G401.6 (cell line): ENCODE results near the gene RNF4.
"Not testable (repeated sequence)": the region's sequence is repeated elsewhere in the genome, so short reads cannot be mapped to it uniquely, and the experiment has no call there.

Experiments used
- FAIRE-seq: peaks from 2 replicates; lab custom pipeline; 2012; peaks lifted over from hg19 to GRCh38; lab: Jason Lieb, UNC

Gene RNF4

GRCh38 chr4:2458546-2459491, 10.1 kb upstream of the RNF4 start:
- FAIRE-seq, result no peak

GRCh38 chr4:2459589-2460349, 9.1 kb upstream of the RNF4 start:
- FAIRE-seq, result no peak

DNA sequence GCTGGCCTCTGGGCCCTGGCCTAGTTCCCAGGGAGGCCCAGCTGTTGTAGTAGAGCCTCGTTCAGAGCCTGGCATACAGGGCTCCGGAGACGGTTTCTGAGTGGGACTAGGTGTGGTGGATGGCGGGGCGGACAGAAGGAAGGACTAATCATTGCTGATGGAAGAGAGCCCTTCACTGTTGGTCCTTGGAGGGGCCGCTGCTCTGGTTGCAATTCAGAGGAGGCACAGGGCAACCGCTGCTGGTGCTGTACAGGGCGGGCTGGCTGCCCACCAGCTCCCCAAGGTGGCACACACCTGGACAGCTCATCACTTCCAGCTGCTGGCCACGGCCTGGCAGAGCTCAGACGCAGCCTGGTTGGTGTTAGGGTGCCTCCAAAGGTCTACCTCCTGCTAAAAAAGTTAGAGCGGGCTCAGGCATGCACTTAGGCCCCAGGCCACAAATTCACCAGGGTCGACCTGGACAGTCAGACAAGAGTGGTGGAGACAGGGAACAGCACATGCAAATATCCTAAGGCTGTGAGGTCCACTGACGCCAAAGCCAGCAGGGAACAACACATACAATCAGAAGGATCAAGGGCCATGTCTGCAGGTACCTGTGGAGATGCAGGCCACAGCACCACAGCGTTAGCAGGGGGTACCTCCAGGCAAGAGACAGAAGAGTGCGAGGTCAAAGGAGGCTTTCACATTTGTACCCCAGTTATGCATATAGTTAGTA, 7.5 kb upstream of the RNF4 start:
- no peak for FAIRE-seq

DNA sequence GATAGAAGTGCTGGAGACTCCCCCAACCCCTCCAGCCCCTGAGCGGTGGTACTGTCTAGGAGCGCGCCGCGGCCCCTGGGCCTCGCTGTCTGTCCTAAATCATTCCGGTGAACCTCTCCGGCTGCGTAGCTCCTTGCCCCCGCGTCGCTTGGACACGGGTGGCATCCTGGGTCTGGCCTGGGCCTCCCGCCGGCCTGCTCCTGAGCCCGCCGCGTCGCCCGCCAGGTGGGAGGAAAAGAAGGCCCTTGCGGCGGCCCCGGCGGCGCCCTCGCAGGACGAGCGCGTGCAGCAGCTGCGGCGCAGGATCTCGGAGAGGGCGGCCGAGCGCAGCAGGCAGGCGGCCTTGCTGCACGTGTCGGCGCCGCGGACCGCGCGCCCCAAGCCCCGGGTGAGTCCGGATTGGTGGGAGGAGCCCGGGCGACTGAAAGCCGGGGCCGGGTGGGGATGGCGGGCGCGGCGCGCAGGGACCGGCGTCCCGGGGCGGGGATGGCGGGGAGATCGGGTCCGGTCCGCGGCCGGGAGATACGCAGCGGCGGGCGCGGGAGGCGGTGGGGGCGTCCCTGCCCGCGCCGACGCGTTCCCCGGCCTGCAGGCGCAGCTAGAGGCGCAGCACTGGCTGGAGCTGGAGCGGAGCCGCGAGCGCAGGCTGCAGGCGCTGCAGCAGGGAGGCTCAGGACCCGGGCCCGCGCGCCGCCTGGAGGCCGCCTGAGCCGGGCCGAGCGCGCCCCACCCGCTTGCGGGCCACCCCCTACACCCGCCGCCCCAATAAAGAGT, 6.5 kb upstream of the RNF4 start:
- no peak for FAIRE-seq

GRCh38 chr4:2462992-2463762, 5.7 kb upstream of the RNF4 start:
- no peak for FAIRE-seq

- no peak for FAIRE-seq
Measured at GRCh38 chr4:2465032-2465431, 3.9 kb upstream of the RNF4 start.

GRCh38 chr4:2465544-2465943, 3.4 kb upstream of the RNF4 start:
- FAIRE-seq, result not testable (repeated sequence)

GRCh38 chr4:2469192-2469984, 482 bp downstream of the RNF4 start:
- no peak for FAIRE-seq

DNA sequence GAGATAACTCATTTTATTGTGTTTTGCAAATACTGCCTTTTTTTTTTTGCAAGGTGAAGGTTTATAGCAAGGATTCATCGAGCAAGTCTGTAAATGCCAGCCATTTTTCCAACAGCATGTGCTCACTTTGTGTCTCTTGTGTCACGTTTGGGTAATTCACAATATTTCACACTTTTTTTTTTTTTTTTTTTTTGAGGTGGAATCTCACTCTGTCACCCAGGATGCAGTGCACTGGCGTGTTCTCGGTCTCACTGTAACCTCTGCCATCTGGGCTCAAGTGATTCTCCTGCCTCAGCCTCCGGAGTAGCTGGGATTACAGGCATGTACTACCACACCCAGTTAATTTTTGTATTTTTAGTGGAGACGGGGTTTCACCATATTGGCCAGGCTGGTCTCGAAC, 1.9 kb downstream of the RNF4 start:
- no peak for FAIRE-seq

DNA sequence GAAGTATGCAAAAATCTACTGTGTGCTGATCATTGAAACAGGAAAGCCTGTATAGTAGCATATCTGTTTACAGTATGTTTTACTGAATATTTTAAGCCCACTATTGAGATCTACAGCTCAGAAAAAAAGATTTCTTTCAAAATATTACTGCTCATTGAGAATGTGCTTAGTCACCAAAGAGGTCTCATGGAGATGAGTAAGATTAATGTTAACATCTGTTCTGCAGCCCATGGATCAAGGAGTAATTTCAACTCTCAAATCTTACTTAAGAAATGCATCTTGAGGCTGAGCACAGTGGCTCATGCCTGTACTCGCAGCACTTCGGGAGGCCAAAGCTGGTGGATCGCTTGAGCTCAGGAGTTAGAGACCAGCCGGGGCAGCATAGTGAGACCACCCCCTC, 3.3 kb downstream of the RNF4 start:
- no peak for FAIRE-seq

GRCh38 chr4:2478229-2478628, 9.3 kb downstream of the RNF4 start:
- no peak for FAIRE-seq

- FAIRE-seq, result no peak
Measured at GRCh38 chr4:2480649-2481048, 11.7 kb downstream of the RNF4 start.

DNA sequence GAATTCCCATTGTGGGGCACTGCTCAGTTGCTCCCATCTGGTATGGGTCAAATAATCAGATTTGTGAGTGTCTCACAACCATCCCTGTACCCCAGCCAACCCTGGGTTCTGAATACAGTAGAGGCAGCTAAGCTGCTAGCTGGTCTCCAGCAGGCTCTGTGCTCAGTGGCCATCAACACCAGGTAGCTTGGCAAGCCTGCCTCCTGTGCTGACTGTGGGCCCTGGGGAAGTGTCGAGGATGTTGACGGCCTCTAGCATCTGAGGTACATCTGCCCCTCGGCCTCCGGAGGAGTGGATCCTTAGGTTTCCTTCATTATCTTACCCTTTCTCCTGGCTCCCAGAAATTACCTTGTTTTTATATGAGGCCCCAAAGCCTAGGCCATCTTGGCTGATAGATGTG, 13.3 kb downstream of the RNF4 start:
- FAIRE-seq, result no peak

DNA sequence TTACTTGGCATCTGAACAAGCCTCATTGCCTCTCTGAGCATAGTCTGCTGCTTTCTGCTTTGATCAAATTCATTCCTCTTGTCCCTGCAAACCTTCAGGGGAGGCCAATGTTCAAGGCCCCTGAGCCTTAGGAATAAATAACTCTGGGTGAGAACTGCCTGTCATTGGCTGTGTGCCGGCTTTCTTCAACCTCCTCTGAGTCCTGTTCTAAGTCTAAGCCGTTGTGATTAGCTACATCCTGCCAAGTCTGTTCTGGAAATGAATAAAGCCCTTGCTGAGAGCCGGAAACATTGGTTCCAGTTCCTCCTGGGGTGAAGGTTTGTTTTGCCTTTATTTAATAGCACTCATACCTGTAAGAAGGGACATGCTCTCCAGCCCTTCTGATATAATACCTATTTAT, 13.8 kb downstream of the RNF4 start:
- FAIRE-seq, result no peak

DNA sequence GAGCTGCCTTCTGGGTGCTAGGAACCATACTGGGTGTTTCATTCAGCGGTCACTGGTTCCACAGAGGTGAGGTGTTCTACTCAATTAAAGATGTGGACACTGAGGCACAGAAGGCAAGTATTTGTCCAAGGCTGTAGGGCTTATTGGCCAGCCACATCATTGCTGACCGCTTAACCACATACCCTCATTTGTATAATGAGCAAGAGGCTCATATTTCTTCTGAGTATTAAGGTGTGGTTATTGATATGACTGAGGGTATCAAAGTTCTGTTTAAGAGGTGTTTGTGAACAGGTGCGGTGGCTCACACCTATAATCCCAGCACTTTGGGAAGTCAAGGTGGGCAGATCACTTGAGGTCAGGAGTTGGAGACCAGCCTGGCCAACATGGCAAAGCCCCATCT, 14.3 kb downstream of the RNF4 start:
- no peak for FAIRE-seq

- FAIRE-seq, result no peak
Measured at GRCh38 chr4:2484185-2484584, 15.3 kb downstream of the RNF4 start.

- FAIRE-seq, result no peak
Measured at GRCh38 chr4:2484993-2485392, 16.1 kb downstream of the RNF4 start.

DNA sequence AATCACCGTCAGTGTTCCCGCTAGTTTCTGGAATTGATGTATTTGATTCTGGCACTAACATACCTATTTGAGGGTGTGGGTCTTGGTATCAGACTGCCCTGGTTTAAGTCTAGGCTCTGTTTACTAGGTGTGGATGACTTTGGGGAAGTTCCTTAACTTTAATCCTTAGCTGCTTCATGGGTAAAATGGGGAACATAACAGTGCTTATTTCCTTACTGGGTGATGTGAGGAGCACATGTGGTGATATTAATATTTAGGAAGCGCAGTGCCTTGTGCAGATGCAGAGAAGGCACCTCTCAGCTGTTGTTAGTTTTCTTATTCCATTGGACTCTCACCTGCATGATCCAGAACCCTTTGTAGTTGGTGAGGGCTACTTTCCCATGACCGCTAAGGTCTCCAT, 17.1 kb downstream of the RNF4 start:
- no peak for FAIRE-seq

DNA sequence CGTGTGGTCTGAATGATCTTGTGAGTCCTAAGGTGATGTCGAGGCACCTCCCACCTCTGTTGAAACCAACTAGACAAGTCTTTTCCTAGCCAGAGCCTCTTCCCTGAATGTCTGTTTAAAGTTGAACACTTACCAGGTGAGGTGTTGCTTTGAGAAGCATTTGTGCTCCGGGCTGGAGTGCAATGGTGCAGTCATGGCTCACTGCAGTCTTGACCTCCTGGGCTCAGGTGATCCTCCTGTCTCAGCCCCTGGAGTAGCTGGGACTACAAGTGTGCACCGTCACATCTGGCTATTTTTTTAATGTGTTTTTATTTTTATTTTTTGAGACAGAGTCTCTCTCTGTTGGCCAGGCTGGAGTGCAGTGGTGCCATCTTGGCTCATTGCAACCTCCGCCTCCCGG, 18.1 kb downstream of the RNF4 start:
- no peak for FAIRE-seq

DNA sequence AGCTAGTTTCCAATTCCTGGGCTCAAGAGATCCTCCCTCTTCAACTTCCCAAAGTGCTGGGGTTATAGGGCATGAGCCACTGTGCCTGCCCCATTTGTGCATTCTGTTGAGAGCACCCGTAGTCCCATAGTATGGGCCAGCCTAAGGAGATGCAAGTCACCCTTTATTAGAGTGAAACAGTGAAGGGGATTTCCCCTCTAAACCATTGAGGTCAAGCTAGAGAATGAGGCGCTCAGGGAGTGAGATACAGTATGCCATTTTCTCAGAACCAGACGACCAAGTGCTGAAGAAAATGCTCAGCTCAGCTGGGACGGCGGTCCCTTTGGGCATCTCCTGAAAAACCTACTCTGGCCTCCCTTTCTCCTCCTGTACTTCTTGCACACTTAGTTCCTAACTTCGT, 18.7 kb downstream of the RNF4 start:
- no peak for FAIRE-seq
